Effector memory CD8-positive, alpha-beta T cell (primary cell): Measurements from ENCODE around the gene CNTD1.
"Not testable (repeated sequence)": the region's sequence is repeated elsewhere in the genome, so short reads cannot be mapped to it uniquely, and the experiment has no call there.

Experiments used
- ATAC-seq: fragments of 150-1000 bp; cut with Tn5 transposase; replicated peaks from 2 replicates; pipeline ENCODE4 v1.10.0; 2021; ENCODE audit warnings: mild to moderate bottlenecking, moderate library complexity
- DNase-seq, 3 experiments: peaks; one replicate each; pipeline ENCODE4 v3.0.0; 2021
- H3K27ac Mint-ChIP-seq, 2 donors: one replicate each; pipeline ENCODE4 v1.8.0; 2022; ENCODE audit warnings: mild to moderate bottlenecking in 2 of 2, mixed read lengths in 2 of 2, moderate library complexity in 2 of 2
- H3K27me3 Mint-ChIP-seq, 2 donors: one replicate each; pipeline ENCODE4 v1.8.0; 2022; ENCODE audit warnings: mixed read lengths in 2 of 2
- H3K36me3 Mint-ChIP-seq: one replicate; pipeline ENCODE4 v1.8.0; 2022; ENCODE audit warnings: mild to moderate bottlenecking, moderate library complexity, mixed read lengths; ENCODE audit not compliant: insufficient read depth
- H3K4me1 Mint-ChIP-seq, 2 donors: one replicate each; pipeline ENCODE4 v1.8.0; 2022; ENCODE audit warnings: low read depth in 2 of 2, mixed read lengths in 2 of 2
- H3K4me3 Mint-ChIP-seq, 2 donors: one replicate each; pipeline ENCODE4 v1.8.0; 2022; ENCODE audit warnings: mild to moderate bottlenecking in 2 of 2, mixed read lengths in 2 of 2, moderate library complexity in 2 of 2
- H3K9me3 Mint-ChIP-seq, 2 donors: one replicate each; pipeline ENCODE4 v1.8.0; 2022; ENCODE audit warnings: mixed read lengths in 2 of 2
- total RNA-seq, 9 experiments: gene quantifications; one replicate each; lab custom pipeline; 2026; lab: John Stamatoyannopoulos, UW

Gene CNTD1, protein sequence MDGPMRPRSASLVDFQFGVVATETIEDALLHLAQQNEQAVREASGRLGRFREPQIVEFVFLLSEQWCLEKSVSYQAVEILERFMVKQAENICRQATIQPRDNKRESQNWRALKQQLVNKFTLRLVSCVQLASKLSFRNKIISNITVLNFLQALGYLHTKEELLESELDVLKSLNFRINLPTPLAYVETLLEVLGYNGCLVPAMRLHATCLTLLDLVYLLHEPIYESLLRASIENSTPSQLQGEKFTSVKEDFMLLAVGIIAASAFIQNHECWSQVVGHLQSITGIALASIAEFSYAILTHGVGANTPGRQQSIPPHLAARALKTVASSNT
- total RNA-seq = 0 to 0.20 (median 0) reads per million in 9 experiments

DNA sequence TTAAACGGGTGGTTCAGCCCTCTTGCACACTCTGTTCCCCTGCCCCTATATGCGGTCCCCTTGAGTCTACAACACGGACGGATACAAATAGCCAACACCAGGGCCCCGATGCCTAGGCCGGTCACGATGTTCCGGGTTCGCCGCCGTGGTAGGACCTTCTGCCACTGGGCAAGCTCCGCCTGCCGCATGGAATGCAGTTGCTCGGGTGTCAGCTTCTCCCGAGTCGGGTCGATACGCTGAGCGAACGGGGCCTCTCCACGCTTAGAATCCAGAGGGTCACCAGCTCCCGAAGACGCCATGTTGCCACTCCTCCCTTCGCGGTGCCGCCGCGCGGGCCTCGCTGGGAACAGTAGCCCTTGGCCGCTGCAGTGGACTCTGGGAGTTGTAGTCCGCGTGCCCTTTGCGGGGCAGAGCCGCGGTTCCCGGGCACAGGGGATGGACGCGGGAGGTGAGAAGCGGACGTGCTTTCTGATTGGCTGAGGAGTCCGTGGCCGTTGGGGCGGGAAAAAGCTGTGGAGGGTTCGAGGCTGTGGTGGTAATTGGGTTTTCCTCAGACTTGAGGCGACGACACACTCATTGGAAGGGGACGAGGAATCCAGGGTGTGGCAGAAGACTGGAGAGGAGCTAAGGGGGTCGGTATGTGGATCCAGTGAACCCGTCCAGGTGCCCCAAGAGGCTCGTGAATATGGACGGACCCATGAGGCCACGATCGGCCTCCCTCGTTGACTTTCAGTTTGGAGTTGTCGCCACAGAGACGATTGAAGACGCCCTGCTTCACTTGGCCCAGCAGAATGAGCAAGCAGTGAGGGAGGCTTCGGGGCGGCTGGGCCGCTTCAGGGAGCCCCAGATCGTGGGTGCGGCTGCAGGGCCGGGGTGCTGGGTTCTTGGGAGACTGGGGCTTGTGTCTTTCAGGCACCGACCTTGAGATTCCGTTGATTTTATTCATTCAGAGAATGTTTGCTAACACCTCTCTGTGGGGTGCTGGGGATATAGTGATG is at the start of gene CNTD1, which contains the start of gene COA3:
CNTD1 (plus strand) TSS at position 479 of the 998 bp plus-strand sequence; CDS start at position 686, 207 bp downstream.
COA3 (minus strand) TSS at position 322 of the 998 bp plus-strand sequence; CDS start at position 299, 23 bp downstream.
- peak; percentile 99 for ATAC-seq
- Mint-ChIP-seq H3K4me1 (peaks cover 16 to 33% of the 10 kb centered on the region in 2 donors), H3K9me3 (no peaks in the 10 kb centered on the region)

DNA sequence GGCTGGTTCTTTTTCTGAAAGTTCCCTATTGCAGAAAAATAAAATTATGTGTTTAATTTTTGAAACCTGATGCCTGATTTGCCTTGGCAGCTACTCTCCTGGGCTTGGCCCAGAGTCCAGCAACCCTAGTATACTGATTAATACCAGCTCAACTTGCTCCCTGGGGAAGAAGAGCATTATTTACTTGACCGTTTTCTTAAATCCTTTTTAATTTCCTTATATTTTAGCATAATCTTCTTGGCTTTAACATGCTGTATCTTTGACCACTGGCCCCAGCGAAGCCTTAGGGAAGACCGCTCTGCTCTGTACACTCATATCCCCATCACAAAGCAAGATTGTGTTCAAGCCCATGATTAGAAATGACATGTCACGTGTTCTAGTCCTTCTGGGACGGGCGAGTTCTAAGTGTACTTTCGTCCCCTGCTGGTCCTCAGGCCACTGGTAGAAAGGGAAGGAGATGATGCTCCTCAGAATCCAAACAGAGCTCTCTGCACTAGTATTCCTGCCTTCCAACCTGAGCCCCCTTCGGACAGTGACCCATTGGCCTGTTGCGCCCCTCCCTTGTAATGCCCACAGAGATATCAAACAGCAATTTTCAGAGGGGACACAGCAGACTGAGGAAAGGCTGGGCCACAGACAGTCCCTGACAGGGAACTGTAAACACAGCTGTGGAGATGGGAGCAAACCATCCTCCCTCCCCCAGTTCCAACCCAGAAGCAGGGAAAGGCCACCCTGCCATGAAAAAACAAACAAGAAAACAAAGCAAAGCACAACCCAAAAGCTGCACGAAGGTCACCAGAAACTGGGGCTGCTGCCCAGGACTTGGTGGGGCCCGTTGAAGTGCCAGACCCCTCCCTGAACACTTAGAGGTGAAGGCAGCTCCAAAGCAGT is 49.5 kb upstream of the CNTD1 start:
- H3K27me3 Mint-ChIP-seq = peaks cover 8 to 54% of the 10 kb centered on the region in 2 donors
- ATAC-seq = no peak
- no peak overlapping the region for H3K4me3 Mint-ChIP-seq
- DNase-seq = no peak
- peaks cover 9% of the 10 kb centered on the region for H3K36me3 Mint-ChIP-seq
- no peak overlapping the region for H3K27ac Mint-ChIP-seq
- H3K9me3 Mint-ChIP-seq = no peaks in the 10 kb centered on the region
- peaks cover 7 to 8% of the 10 kb centered on the region in 2 donors for H3K4me1 Mint-ChIP-seq

More for the DNA sequence above, at the start of gene CNTD1, which contains the start of gene COA3:
- Mint-ChIP-seq H3K27me3 (no peaks in the 10 kb centered on the region), H3K36me3 (peaks cover 10% of the 10 kb centered on the region), H3K27ac (peak within 1 kb of the TSS; percentile 91 to 95), H3K4me3 (peak within 1 kb of the TSS; percentile 87 to 97)
- peak; percentile 63 to 68 (median 67) for DNase-seq

DNA sequence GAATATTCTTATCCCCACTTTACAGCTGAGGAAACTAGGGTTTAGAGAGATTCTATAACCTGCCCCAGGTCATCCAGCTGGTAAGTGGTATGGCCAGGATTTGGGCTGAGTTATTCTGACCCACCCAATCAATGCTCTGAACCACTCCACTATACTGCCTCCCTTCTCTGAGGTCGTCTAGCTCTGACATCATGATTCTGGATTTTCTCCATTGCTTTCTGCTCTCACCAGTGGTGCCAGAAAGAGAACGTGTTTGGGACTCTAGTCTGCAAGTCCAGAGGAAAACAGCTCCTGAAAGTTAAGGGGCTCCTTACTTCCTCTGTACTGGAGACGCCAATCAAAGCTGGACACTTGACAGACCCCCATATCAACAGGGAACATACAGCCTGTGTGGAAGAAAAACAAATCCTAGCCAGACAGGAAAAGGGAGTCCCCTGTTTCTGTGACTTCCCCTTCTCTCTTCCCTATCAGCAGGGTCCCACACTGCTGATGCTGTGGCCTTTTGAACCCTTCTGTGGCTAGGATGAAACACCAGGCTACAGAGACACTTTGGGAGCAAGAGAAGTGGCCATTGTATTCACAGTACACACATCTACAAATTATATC is 47.8 kb upstream of the CNTD1 start:
- H3K27ac Mint-ChIP-seq = no peak overlapping the region
- H3K9me3 Mint-ChIP-seq = no peaks in the 10 kb centered on the region

DNA sequence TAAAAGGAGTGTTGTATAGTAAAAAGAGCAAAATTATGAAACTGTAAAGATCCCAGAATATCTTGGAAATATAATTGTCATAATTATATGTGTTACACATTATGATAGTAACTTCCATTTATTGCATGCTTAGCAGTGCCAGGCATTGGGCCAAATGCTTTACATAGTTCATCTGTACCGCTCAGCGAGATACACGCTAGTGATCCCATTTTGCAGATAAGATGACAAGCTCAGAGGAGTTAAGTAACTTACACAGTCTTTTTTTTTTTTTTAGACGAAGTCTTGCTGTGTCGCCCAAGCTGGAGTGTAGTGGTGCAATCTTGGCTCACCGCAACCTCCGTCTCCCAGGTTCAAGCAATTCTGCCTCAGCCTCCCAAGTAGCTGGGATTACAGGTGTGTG is 47.0 kb upstream of the CNTD1 start:
- ATAC-seq (no peak), DNase-seq (no peak)
- Mint-ChIP-seq H3K4me1 (no peaks in the 10 kb centered on the region), H3K9me3 (no peaks in the 10 kb centered on the region), H3K27ac (no peak overlapping the region), H3K36me3 (no peaks in the 10 kb centered on the region), H3K4me3 (no peak overlapping the region), H3K27me3 (peaks cover 26 to 78% of the 10 kb centered on the region in 2 donors)

More for the DNA sequence above, 47.8 kb upstream of the CNTD1 start:
- Mint-ChIP-seq H3K27me3 (peaks cover 20 to 70% of the 10 kb centered on the region in 2 donors), H3K4me3 (no peak overlapping the region), H3K4me1 (no peaks in the 10 kb centered on the region), H3K36me3 (no peaks in the 10 kb centered on the region)
- DNase-seq (no peak), ATAC-seq (no peak)

DNA sequence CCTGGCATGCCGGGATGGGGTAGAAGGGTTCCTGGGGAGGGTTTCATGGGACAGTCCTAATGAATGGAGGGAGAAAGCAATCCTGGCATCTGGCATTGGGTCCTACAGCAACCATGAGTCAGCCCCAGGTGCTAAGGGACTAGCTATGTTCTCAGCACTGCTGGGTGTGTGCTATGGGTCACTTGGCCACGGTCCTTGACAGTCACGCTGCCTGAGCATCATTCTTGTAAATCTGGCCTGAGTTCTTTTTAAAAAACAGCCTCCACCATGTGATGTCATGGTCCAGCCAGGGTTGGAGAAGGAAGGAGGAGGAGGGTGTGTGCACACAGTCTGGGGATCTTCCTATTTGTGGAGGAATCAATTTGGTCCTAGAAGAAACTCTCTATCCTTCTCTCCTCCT is 43.9 kb upstream of the CNTD1 start:
- ATAC-seq (no peak), DNase-seq (no peak)
- peaks cover 31 to 81% of the 10 kb centered on the region in 2 donors for H3K27me3 Mint-ChIP-seq
- no peak overlapping the region for H3K27ac Mint-ChIP-seq
- no peaks in the 10 kb centered on the region for H3K9me3 Mint-ChIP-seq
- no peaks in the 10 kb centered on the region for H3K4me1 Mint-ChIP-seq
- H3K4me3 Mint-ChIP-seq = no peak overlapping the region
- H3K36me3 Mint-ChIP-seq = no peaks in the 10 kb centered on the region

DNA sequence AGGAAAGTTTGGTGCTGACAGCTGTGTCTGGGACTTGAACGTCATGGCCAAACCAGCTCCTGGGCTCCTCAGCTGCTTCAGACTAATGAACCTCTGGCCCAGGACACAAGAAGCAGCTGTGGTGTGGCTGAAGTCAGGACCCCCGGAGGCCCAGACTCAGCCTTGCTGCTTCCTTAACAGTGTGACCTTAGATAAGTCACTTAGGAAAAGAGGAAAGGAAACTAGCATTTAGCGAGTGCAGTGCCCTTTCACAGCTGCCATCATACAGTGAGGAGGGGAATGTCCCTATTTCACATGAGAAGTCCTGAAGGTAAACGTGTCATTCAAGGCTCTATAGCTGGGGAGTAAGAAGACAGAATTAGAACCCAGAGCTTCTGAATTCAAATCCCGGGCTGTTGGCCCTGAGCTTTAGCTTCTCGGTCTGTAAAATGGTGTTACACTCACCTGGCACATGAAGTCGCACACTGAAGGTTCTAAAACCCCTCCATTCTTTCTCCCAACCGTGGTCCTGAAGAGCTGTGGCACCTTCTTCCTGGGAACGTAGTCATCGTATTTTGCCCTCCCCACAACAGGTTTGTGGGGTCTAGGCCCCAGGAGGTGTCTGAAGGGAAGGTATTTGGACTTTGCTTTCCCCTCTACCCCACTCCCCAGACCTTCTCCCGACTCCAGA is 38.5 kb upstream of the CNTD1 start:
- Mint-ChIP-seq H3K27ac (no peak overlapping the region), H3K9me3 (no peaks in the 10 kb centered on the region)
- no peak for DNase-seq

DNA sequence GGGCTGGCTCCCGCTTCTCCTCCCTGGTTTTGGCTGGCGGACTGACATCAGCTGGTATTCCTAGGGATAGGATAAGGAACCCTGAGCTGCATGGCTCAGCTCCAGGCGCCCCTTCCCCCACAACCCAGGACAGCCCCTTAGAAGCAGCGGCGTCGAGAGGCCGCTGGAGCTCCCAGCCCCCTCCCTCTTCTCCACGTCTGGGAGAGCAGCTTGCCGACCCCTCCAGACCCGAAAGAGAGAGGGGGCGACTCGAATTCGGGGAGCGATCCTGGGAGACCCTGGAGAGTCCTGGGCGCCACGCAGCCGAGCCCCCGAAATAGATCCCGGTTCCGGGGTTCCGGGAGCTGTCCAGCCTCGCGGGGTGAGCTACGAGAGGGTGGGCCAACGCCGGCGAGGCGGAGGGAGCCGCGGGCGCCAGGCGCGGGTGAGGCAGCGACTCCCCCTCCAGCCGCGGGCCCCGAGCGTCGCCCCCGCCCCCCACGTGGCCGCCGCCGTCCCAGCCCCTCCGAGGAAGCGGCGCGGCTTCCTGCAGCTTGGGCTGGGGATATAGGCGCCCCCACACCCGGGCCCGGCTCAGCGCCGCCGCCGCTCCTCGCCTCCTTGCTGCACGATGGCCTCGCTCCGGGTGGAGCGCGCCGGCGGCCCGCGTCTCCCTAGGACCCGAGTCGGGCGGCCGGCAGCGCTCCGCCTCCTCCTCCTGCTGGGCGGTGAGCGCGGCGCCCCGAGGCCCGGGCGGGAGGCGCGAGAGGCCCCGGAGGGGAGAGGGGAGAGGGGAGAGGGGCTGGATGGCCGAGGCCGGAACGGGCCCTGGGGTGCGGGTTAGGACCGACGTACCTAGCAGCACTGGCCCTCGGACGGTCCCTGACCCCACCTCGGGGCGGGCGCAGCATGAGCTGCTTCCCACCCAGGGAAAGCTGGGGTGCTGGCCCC is 37.7 kb upstream of the CNTD1 start, which contains the start of gene RAMP2:
RAMP2 (plus strand) TSS at position 576 of the 930 bp plus-strand sequence; CDS start at position 611, 35 bp downstream.
- H3K4me1 Mint-ChIP-seq = peaks cover 4 to 5% of the 10 kb centered on the region in 2 donors
- DNase-seq (no peak), ATAC-seq (peak; percentile 47)
- H3K36me3 Mint-ChIP-seq = peaks cover 6% of the 10 kb centered on the region
- H3K27ac Mint-ChIP-seq = no peak within 1 kb of the TSS
- peak within 1 kb of the TSS; percentile 63 to 67 for H3K4me3 Mint-ChIP-seq
- no peaks in the 10 kb centered on the region for H3K9me3 Mint-ChIP-seq
- peaks cover 67 to 94% of the 10 kb centered on the region in 2 donors for H3K27me3 Mint-ChIP-seq

More for the DNA sequence above, 38.5 kb upstream of the CNTD1 start:
- ATAC-seq = peak; percentile 37
- peaks cover 6% of the 10 kb centered on the region for H3K36me3 Mint-ChIP-seq
- peak overlapping the region; percentile 49 to 63 for H3K4me3 Mint-ChIP-seq
- H3K27me3 Mint-ChIP-seq = peaks cover 66 to 94% of the 10 kb centered on the region in 2 donors
- peaks cover 4 to 5% of the 10 kb centered on the region in 2 donors for H3K4me1 Mint-ChIP-seq

DNA sequence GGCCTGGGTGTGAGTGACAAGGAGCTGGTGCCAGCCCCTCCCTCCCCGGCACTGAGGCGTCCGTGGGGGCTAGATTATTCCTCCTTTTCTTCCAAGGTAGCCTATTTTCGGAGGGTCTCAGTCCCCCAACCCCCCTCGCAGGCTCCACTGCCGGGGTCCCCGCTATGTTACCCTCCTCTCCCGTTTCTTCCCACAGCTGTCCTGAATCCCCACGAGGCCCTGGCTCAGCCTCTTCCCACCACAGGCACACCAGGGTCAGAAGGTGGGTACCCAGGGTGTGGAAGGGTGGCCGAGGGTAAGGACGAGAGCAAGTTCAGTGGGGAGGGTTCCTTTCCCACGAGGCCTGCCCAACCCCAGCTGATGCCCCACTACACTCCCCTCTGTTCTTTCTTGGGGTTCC is 37.0 kb upstream of the CNTD1 start:
- H3K27me3 Mint-ChIP-seq = peaks cover 63 to 90% of the 10 kb centered on the region in 2 donors

DNA sequence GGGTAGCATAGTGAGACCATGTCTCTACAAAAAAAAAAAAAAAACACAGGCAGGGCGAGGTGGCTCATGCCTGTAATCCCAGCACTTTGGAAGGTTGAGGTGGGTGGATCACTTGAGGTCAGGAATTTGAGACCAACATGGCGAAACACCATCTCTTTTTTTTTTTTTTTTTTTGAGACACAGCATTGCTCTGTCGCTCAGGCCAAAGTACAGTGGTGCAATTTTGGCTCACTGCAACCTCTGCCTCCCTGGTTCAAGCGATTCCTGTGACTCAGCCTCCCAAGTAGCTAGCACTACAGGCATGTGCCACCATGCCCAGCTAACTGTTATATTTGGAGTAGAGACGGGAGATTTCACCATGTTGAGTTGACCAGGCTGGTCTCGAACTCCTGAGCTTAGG is 32.5 kb upstream of the CNTD1 start:
- Mint-ChIP-seq H3K4me1 (peaks cover 4 to 5% of the 10 kb centered on the region in 2 donors), H3K36me3 (peaks cover 6% of the 10 kb centered on the region), H3K27ac (no peak overlapping the region), H3K4me3 (no peak overlapping the region), H3K9me3 (no peaks in the 10 kb centered on the region), H3K27me3 (peaks cover 59 to 71% of the 10 kb centered on the region in 2 donors)
- DNase-seq (no peak), ATAC-seq (no peak)

More for the DNA sequence above, 37.0 kb upstream of the CNTD1 start:
- peak overlapping the region; percentile 63 to 67 for H3K4me3 Mint-ChIP-seq
- H3K27ac Mint-ChIP-seq = no peak overlapping the region
- peaks cover 4 to 5% of the 10 kb centered on the region in 2 donors for H3K4me1 Mint-ChIP-seq
- ATAC-seq = no peak
- peaks cover 6% of the 10 kb centered on the region for H3K36me3 Mint-ChIP-seq
- no peak for DNase-seq
- no peaks in the 10 kb centered on the region for H3K9me3 Mint-ChIP-seq

DNA sequence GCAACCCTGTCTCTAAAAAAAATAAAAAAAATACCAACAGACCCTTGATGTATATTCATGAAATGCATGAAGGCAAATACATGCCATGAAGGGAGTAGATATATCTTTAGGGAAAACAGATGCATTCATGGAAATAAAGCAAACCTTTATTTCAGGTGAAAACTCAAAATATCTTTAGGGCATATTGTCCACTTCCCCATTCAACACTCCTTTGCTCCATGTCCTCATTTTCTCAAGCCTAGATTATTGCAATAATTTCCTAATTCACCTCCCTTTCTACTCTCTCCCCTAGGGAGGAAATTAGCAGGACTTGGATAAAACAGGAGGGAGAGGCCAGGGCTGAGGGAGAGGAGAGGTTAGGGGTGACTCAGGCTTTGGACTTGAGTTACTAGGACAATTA is 31.1 kb upstream of the CNTD1 start:
- peaks cover 10% of the 10 kb centered on the region for H3K36me3 Mint-ChIP-seq
- ATAC-seq (no peak), DNase-seq (no peak)
- peaks cover 47 to 59% of the 10 kb centered on the region in 2 donors for H3K27me3 Mint-ChIP-seq
- H3K4me1 Mint-ChIP-seq = peaks cover 0 to 5% of the 10 kb centered on the region in 2 donors
- no peak overlapping the region for H3K4me3 Mint-ChIP-seq
- no peak overlapping the region for H3K27ac Mint-ChIP-seq
- no peaks in the 10 kb centered on the region for H3K9me3 Mint-ChIP-seq

DNA sequence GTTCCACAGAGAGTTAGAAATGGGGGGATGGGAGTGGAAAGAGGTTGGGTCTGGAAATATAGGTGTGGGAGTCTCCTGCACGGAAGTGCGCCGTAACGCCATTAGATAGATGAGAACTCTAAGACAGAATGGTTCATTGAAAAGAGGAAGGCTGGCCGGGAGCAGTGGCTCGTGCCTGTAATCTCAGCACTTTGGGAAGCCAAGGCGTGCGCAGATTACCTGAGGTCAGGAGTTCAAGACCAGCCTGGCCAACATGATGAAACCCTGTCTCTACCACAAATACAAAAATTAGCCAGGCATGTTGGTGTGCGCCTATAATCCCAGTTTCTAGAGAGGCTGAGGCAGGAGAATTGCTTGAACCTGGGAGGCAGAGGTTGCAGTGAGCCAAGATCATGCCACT is 30.7 kb upstream of the CNTD1 start:
- DNase-seq, ATAC-seq, H3K9me3 Mint-ChIP-seq, H3K4me3 Mint-ChIP-seq, H3K36me3 Mint-ChIP-seq, H3K4me1 Mint-ChIP-seq: not testable (repeated sequence)
- peaks cover 42 to 54% of the 10 kb centered on the region in 2 donors for H3K27me3 Mint-ChIP-seq
- H3K27ac Mint-ChIP-seq = peak overlapping the region in 1 of 2 donors; percentile 27
